Bronchial epithelial cell (primary cell): Measurements from ENCODE around the gene TSKU. TPM values are rescaled to one million over a fixed set of nuclear protein-coding genes. Genes with fewer than 3 reads are reported as not detected.
A peak's percentile ranks its signal among the peaks of the same experiment; 100 is the strongest.

Experiments used
- DNase-seq: peaks from one replicate; pipeline ENCODE4 v3.0.0-alpha.2; 2010; ENCODE audit warnings: low read depth
- FAIRE-seq: peaks from 2 replicates; lab custom pipeline; 2011; peaks lifted over from hg19 to GRCh38; lab: Jason Lieb, UNC
- H3K27me3 ChIP-seq: 2 replicates; pipeline ENCODE4 v1.5.1; 2011; ENCODE audit warnings: low read length; ENCODE audit not compliant: control insufficient read depth, insufficient read depth
- H3K36me3 ChIP-seq: 2 replicates; pipeline ENCODE4 v1.5.1; 2011; ENCODE audit warnings: low read length; ENCODE audit not compliant: control insufficient read depth, insufficient read depth
- H3K4me3 ChIP-seq: 2 replicates; pipeline ENCODE4 v1.5.1; 2011; ENCODE audit warnings: mild to moderate bottlenecking, low read depth, low read length, control low read depth
- total RNA-seq: library from RNA; depleted of rRNA; stranded (reverse); fragments of >200 nt; gene quantifications from 2 replicates; pipeline ENCODE4 v1.2.1, GENCODE V29; 2014
- TF ChIP-seq, protein P1 (sequence below): IDR thresholded peaks from 2 replicates; pipeline ENCODE4 v1.5.1; 2011; ENCODE audit warnings: mild to moderate bottlenecking, moderate library complexity, low read length, control low read depth, inconsistent platforms; ENCODE audit not compliant: insufficient read depth, severe bottlenecking

The TSKU gene
- total RNA-seq, 1 donor from 2014 or later, result 8.2 TPM

DNA sequence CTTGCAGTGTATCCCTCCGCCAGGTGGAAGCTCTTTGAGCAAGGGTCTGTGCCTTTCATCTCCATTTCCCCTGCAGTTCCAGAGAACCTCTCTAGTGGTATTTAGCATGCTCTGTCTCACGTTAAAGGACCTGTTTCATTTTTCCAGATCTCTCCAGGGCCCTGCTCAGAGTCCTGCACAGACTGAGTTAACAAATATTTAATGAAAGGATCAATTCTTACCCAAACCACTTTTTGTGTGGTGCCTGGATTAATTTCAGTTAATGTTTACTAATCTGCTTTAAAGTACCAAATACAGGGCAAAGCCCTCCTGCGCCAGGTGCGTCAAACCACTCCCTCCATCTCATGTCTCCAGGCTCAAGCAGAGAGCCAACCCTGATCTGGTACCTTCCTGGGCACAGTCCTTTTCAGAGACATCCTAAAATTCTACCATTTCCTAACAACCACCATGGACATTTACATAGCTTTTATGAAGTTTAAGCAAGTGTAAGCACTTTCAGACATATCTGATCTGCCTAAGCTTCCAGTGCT is 58.8 kb downstream of the TSKU start:
- no peak for DNase-seq
- FAIRE-seq, result no peak
- Histone ChIP-seq H3K36me3 (no peaks in the 10 kb centered on the region), H3K4me3 (no peak overlapping the region), H3K27me3 (no peaks in the 10 kb centered on the region)
- TF ChIP-seq, protein P1, sequence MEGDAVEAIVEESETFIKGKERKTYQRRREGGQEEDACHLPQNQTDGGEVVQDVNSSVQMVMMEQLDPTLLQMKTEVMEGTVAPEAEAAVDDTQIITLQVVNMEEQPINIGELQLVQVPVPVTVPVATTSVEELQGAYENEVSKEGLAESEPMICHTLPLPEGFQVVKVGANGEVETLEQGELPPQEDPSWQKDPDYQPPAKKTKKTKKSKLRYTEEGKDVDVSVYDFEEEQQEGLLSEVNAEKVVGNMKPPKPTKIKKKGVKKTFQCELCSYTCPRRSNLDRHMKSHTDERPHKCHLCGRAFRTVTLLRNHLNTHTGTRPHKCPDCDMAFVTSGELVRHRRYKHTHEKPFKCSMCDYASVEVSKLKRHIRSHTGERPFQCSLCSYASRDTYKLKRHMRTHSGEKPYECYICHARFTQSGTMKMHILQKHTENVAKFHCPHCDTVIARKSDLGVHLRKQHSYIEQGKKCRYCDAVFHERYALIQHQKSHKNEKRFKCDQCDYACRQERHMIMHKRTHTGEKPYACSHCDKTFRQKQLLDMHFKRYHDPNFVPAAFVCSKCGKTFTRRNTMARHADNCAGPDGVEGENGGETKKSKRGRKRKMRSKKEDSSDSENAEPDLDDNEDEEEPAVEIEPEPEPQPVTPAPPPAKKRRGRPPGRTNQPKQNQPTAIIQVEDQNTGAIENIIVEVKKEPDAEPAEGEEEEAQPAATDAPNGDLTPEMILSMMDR, result no peak

DNA sequence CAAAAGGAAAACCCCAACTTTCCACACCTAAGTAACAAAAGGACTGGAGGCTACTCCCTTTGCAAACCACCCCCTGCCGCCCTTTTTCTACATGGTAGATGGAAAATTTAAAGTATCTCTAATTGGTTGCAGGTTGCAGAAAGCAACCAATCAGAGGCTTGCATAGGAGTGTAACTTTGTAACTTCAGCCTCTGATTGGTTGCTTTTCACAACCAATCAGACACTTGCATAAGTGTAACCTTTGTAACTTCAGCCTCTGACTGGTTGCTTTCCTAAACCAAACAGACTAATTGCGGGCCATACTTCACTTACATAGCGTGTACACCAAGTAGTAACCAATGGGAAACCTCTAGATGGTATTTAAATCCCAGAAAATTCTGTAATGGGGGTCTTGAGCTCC is 60.8 kb downstream of the TSKU start:
- TF ChIP-seq, protein P1, result no peak
- DNase-seq (no peak), FAIRE-seq (no peak)
- Histone ChIP-seq H3K27me3 (no peaks in the 10 kb centered on the region), H3K36me3 (no peaks in the 10 kb centered on the region), H3K4me3 (no peak overlapping the region)

DNA sequence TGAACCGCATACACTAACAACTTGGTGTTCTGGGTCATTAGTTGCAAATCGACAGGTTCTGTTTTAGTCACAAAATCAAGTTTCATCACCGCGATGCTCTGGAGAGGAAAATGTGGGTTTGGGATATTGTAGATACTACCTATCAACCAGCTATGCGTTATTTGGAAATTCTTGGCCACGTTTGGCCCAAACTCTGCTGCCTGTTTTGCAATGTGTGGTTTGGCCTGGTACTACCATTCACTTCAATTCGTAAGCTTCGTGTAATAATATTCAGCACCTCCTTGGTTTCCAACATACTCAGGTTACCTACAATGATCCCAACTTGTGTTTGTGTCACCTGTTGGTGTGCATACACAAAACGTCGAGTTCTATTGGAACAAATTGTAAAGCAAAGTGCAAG is 61.4 kb downstream of the TSKU start:
- peak; percentile 93 for FAIRE-seq
- no peak overlapping the region for H3K4me3 ChIP-seq
- no peaks in the 10 kb centered on the region for H3K27me3 ChIP-seq
- H3K36me3 ChIP-seq, result no peaks in the 10 kb centered on the region
- DNase-seq, result no peak
- TF ChIP-seq, protein P1, result no peak

DNA sequence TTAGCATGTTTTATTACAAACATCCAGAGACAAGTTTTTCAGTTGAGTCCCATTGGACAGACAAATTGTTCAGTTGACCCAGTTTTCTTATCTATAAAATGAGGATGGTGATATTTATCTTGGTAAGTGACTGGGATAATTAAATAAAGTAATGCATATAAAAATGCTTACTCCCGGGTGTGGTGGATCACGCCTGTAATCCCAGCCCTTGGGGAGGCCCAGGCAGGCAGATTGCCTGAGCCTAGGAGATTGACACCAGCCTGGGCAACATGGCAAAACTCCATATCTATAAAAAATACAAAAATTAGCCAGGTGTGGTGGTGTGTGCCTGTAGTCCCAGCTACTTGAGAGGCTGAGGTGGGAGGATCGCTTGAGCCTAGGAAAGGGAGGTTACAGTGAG is 61.9 kb downstream of the TSKU start:
- DNase-seq (no peak), FAIRE-seq (no peak)
- Histone ChIP-seq H3K27me3 (no peaks in the 10 kb centered on the region), H3K4me3 (no peak overlapping the region), H3K36me3 (no peaks in the 10 kb centered on the region)
- TF ChIP-seq, protein P1, result no peak

DNA sequence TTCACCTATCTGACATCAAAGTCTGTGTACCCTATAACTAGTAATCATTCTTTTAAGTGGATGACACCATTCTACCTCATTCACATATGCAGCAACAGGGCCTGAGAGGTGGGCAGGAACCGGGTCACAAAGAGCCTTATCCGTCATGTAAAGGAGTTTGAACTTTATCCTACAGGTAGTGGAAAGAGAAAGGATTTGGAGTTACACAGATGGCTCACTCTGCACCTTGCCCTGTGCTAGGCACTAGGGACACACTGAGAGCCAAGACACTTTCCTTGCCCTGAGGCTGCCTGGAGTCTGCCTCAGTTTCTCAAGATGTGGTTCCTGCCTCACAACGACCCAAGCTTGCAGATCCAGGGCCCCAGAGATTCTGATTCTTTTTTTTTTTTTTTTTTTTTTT is 63.3 kb downstream of the TSKU start:
- TF ChIP-seq, protein P1, result no peak
- Histone ChIP-seq H3K36me3 (no peaks in the 10 kb centered on the region), H3K4me3 (no peak overlapping the region), H3K27me3 (no peaks in the 10 kb centered on the region)
- FAIRE-seq, result no peak
- no peak for DNase-seq

Other genes starting within 250 kb of the TSKU start
- gene LRRC32, start 112.6 kb upstream of the TSKU start, total RNA-seq, result 0.26 TPM in 1 of 2 replicates, not detected in the other
- gene ACER3, start 77.6 kb downstream of the TSKU start, total RNA-seq, result 5.4 and 12.4 TPM in 2 replicates